Measurements from ENCODE around the gene CCDC154.

Gene CCDC154

DNA sequence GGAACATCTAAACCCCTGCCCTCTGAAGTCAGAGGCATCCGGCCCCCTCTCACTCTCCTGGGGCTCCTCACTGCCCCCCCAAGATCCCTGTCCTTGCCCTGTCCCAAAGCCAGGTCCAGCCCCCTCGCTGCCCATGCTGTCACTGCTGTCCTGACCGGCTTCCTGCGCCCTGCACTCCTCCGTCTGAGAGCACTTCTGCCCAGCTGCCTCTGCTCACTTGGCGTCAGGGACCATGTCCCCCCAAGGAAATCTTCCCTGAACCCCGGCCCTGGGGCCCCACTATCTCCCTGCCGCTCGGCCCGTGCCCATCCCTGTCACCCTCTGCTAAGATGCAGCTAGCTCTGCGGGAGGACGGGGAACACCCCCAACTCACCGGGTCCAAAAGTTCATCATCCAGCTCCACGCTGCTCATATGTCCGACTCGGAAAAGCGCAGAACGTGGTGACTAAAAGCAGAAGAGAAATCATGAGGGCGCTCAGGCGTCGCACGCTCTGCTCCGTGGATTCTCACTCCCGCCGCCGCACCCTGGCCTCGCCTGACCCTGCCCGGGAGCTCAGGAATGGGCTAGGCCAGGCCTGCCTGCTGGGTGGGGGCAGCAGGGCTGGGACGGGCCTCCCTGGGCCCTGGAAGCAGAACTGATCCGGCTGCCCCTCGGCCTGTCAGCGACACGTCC is 20.7 kb upstream of the CCDC154 start:
- Histone ChIP-seq H3K9ac (ENCODE audit: low read length) (no peak overlapping the region), H3K4me2 (ENCODE audit: low read depth, low read length, poor library complexity, severe bottlenecking) (no peak overlapping the region), H3F3A (ENCODE audit: insufficient read depth) (no peaks in the 10 kb centered on the region), H3K27ac (ENCODE audit: low read depth, low read length) (no peak overlapping the region), H4K20me1 (ENCODE audit: low read depth, low read length) (no peaks in the 10 kb centered on the region), H2AFZ (ENCODE audit: low read depth, low read length, severe bottlenecking) (no peak overlapping the region), H3K9me3 (ENCODE audit: insufficient read depth, low read length) (no peaks in the 10 kb centered on the region), H3K36me3 (ENCODE audit: low read length) (no peaks in the 10 kb centered on the region), H3K79me2 (ENCODE audit: insufficient read depth, low read length) (peaks cover 15% of the 10 kb centered on the region; the same call in 1 of the 2 replicates), H3K9me2 (replicated peaks; ENCODE audit: insufficient read depth, low read length) (no peaks in the 10 kb centered on the region), H3K27me3 (ENCODE audit: low read length) (no peaks in the 10 kb centered on the region), H3K4me3 (ENCODE audit: insufficient read depth, low read length, poor library complexity, severe bottlenecking) (no peak overlapping the region)
- TF ChIP-seq, protein P1, sequence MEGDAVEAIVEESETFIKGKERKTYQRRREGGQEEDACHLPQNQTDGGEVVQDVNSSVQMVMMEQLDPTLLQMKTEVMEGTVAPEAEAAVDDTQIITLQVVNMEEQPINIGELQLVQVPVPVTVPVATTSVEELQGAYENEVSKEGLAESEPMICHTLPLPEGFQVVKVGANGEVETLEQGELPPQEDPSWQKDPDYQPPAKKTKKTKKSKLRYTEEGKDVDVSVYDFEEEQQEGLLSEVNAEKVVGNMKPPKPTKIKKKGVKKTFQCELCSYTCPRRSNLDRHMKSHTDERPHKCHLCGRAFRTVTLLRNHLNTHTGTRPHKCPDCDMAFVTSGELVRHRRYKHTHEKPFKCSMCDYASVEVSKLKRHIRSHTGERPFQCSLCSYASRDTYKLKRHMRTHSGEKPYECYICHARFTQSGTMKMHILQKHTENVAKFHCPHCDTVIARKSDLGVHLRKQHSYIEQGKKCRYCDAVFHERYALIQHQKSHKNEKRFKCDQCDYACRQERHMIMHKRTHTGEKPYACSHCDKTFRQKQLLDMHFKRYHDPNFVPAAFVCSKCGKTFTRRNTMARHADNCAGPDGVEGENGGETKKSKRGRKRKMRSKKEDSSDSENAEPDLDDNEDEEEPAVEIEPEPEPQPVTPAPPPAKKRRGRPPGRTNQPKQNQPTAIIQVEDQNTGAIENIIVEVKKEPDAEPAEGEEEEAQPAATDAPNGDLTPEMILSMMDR (IDR thresholded peaks at IDR 0.05; ENCODE audit: insufficient read depth, low read length, poor library complexity, severe bottlenecking) = no peak
- no peak for TF ChIP-seq EZH2phosphoT487 (conservative IDR thresholded peaks at IDR 0.05; ENCODE audit: low read length)

DNA sequence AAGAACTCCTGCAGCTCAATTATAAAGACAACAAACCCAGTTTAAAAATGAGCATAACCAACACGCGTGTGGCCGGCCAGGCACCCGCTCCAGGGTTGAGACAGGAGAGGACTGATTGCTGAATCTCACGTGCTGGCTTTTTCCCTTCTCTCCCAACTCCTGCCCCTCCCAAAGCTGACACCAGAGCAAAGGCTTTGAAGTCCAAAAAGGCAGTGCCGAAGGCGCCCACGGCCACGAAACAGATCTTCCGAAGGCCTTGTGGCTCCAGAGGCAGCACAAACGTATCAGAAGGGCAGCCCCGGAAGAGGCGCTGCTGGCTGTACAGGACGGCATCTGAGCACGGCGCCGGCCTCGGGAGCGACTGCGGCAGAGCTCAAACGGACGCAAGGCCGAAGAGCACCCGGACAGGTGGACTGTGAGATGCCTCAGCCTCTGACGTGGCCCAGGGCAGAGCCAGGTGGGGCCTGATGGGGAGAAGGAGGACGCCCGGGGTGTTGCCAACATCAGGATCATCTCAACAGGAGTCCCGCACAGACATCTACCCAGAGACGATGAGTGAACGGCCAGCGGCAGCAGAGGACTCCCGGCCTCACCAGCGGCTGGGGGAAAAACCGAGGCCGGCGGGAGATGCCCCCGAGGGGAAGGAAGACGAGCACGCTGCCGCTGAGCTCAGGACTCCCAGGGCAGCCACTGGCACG is 20.0 kb upstream of the CCDC154 start:
- Histone ChIP-seq H3F3A (ENCODE audit: insufficient read depth) (no peaks in the 10 kb centered on the region), H4K20me1 (ENCODE audit: low read depth, low read length) (no peaks in the 10 kb centered on the region), H3K27ac (ENCODE audit: low read depth, low read length) (no peak overlapping the region)

DNA sequence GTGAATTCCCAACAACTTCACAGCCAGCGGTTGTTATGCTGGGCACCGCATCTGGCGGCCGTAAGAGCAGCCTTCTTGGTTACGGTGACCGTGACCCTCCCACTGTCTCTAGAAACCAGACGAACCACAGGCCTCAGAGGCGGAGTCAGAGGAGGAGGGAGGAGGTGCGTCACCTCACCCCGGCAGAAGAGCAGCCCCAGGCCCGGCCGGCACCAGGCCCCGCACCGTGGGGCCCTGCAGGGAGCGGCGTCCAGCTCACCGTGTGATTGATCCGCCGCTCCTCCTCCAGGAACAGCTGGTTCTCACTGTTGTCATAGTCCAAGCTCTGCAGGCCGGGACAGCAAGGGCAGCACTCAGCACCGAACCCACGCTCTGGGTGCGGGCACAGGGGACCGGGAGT is 16.8 kb upstream of the CCDC154 start:
- no peak overlapping the region for H3K9ac ChIP-seq (ENCODE audit: low read length)
- no peaks in the 10 kb centered on the region for H3K27me3 ChIP-seq (ENCODE audit: low read length)
- H3K9me3 ChIP-seq (ENCODE audit: insufficient read depth, low read length) = no peaks in the 10 kb centered on the region
- H3K36me3 ChIP-seq (ENCODE audit: low read length) = no peaks in the 10 kb centered on the region
- no peak for TF ChIP-seq EZH2phosphoT487 (conservative IDR thresholded peaks at IDR 0.05; ENCODE audit: low read length)
- TF ChIP-seq, protein P1 (IDR thresholded peaks at IDR 0.05; ENCODE audit: insufficient read depth, low read length, poor library complexity, severe bottlenecking) = no peak
- no peaks in the 10 kb centered on the region for H4K20me1 ChIP-seq (ENCODE audit: low read depth, low read length)
- H3K4me3 ChIP-seq (ENCODE audit: insufficient read depth, low read length, poor library complexity, severe bottlenecking) = no peak overlapping the region
- H2AFZ ChIP-seq (ENCODE audit: low read depth, low read length, severe bottlenecking) = no peak overlapping the region
- H3K27ac ChIP-seq (ENCODE audit: low read depth, low read length) = no peak overlapping the region
- no peaks in the 10 kb centered on the region for H3K9me2 ChIP-seq (replicated peaks; ENCODE audit: insufficient read depth, low read length)
- H3K4me2 ChIP-seq (ENCODE audit: low read depth, low read length, poor library complexity, severe bottlenecking) = no peak overlapping the region
- no peaks in the 10 kb centered on the region for H3F3A ChIP-seq (ENCODE audit: insufficient read depth)
- no peaks in the 10 kb centered on the region for H3K79me2 ChIP-seq (ENCODE audit: insufficient read depth, low read length)

More for the DNA sequence above, 20.0 kb upstream of the CCDC154 start:
- H2AFZ ChIP-seq (ENCODE audit: low read depth, low read length, severe bottlenecking) = no peak overlapping the region
- H3K27me3 ChIP-seq (ENCODE audit: low read length) = no peaks in the 10 kb centered on the region
- H3K9ac ChIP-seq (ENCODE audit: low read length) = no peak overlapping the region
- no peaks in the 10 kb centered on the region for H3K9me3 ChIP-seq (ENCODE audit: insufficient read depth, low read length)
- no peaks in the 10 kb centered on the region for H3K36me3 ChIP-seq (ENCODE audit: low read length)
- no peak overlapping the region for H3K4me3 ChIP-seq (ENCODE audit: insufficient read depth, low read length, poor library complexity, severe bottlenecking)
- H3K4me2 ChIP-seq (ENCODE audit: low read depth, low read length, poor library complexity, severe bottlenecking) = no peak overlapping the region
- TF ChIP-seq, protein P1 (IDR thresholded peaks at IDR 0.05; ENCODE audit: insufficient read depth, low read length, poor library complexity, severe bottlenecking) = no peak
- TF ChIP-seq EZH2phosphoT487 (conservative IDR thresholded peaks at IDR 0.05; ENCODE audit: low read length) = no peak
- no peaks in the 10 kb centered on the region for H3K9me2 ChIP-seq (replicated peaks; ENCODE audit: insufficient read depth, low read length)
- H3K79me2 ChIP-seq (ENCODE audit: insufficient read depth, low read length) = peaks cover 10% of the 10 kb centered on the region; the same call in 1 of the 2 replicates
